Right lobe of liver (tissue), 6 donors: ENCODE results near the gene PICALM. TPM values are rescaled to one million over a fixed set of nuclear protein-coding genes. Genes with fewer than 3 reads are reported as not detected.

Experiments
- ATAC-seq, 4 donors: fragments of 200-7000 bp; cut with Tn5 transposase; one replicate each; pipeline ENCODE4 v1.9.1; 2020; ENCODE audit warnings: mild to moderate bottlenecking in 4 of 4, moderate library complexity in 4 of 4
- DNase-seq, 3 donors: peaks; one replicate each; pipeline ENCODE4 v3.0.0-alpha.2; 2020
- H3K27ac ChIP-seq, 3 donors: fragments of 200-600 bp; one replicate each; pipeline ENCODE4 v1.8.0; 2022
- H3K27me3 ChIP-seq, 2 donors: fragments of 200-600 bp; one replicate each; pipeline ENCODE4 v1.8.0; 2022
- H3K36me3 ChIP-seq, 4 donors: fragments of 200-600 bp; sonication (generic) in 1 of 4; one replicate each; pipeline versions ENCODE4 v1.5.1 to v1.8.0; 2017 to 2022; ENCODE audit warnings: control low read depth in 1 of 4
- H3K4me1 ChIP-seq, 4 donors: fragments of 200-600 bp; sonication (generic) in 1 of 4; one replicate each; pipeline versions ENCODE4 v1.5.1 to v1.8.0; 2017 to 2022; ENCODE audit warnings: control low read depth in 1 of 4
- H3K4me3 ChIP-seq, 3 donors: fragments of 200-600 bp; one replicate each; pipeline ENCODE4 v1.8.0; 2022
- H3K9me3 ChIP-seq, 4 donors: fragments of 200-600 bp; sonication (generic) in 1 of 4; one replicate each; pipeline versions ENCODE4 v1.5.1 to v1.8.0; 2017 to 2022; ENCODE audit warnings: control low read depth in 1 of 4
- POLR2A ChIP-seq: fragments of 450-650 bp; IDR thresholded peaks from one replicate; pipeline ENCODE4 v1.6.1; 2017; ENCODE audit warnings: antibody characterized with exemption, mild to moderate bottlenecking
- WGBS: methylation state at CpG from one replicate; pipeline ENCODE4 v1.1.6; 2018; ENCODE audit warnings: low coverage, low lambda C conversion rate; ENCODE audit not compliant: insufficient coverage; ENCODE audit errors: missing lambda C conversion rate; 5-methylcytosine and 5-hydroxymethylcytosine counted together
- intact Hi-C, 2 donors: fragments of 100-400 bp; cut with DNase I; formaldehyde crosslinking; loops; one replicate each; pipeline versions ENCODE4 v1.11.2 to v1.14.1; 2022
- total RNA-seq, 6 experiments: library from RNA; depleted of rRNA in 2 of 6; stranded (reverse); fragments of >200 nt in 2 of 6; fragmentation: NEBNext Ultra II Directional in 3 of 6; extraction: Animal tissue kit (Norgen Biotek cat#: 25700) in 3 of 6; gene quantifications; one replicate each; pipeline versions ENCODE4 v1.1.0 to v1.2.4, GENCODE V29; 2016 to 2023
- TF ChIP-seq, protein P1 (sequence below), 4 donors: fragments of 200-600 bp in 3 of 4; fragments of 450-650 bp in 1 of 4; IDR thresholded peaks; one replicate each; pipeline versions ENCODE4 v1.5.1 to v1.8.0; 2016 to 2022; ENCODE audit warnings: antibody characterized with exemption in 4 of 4, mild to moderate bottlenecking in 2 of 4
- donor health status: DM: no; HTN: yes; CAD: no.
- donor health status: DM: no; HTN: no; CAD: no.
- donor health status: DM: no; HTN: no; CAD: no.
- donor health status: DM: no; HTN: yes; CAD: no.
- donor health status: DM: no; HTN: yes; CAD: no.

The PICALM gene
- total RNA-seq, 6 experiments from 2014 or later, result 84.1 to 137 (median 97.6) TPM

DNA sequence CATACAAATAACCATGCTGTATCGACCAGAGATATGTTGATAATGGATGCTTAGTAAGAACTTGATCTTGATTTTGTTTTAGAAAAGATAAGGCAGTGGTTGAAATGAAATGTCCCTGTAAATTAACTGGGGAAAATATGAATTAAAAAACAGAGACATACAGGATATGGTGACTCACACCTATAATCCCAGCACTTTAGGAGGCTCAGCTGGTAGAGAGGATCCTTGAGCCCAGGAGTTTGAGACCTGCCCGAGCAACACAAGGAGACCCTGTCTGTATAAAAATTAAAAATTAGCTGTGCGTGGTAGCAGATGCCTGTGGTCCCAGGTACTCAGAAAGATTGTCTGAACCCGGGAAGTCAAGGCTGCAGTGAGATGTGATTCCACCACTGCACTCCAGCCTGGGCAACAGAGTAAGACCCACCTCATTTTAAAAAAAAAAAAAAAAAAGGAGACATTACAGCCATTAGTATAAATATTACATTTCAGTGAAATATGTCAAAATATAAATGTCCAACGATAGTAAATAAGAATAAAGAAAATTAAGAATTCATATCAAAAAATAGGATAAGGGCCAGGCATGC lies 4.6 kb downstream of the PICALM start:
- Histone ChIP-seq H3K9me3 (no peaks in the 10 kb centered on the region), H3K27ac (peak overlapping the region in 1 of 3 donors; percentile 20), H3K36me3 (no peaks in the 10 kb centered on the region), H3K4me3 (no peak overlapping the region), H3K4me1 (peaks cover 0 to 52% (median 16%) of the 10 kb centered on the region in 4 donors), H3K27me3 (no peaks in the 10 kb centered on the region)
- DNase-seq (no peak), ATAC-seq (no peak)
- intact Hi-C loops, result no loop called here
- TF ChIP-seq, protein P1, sequence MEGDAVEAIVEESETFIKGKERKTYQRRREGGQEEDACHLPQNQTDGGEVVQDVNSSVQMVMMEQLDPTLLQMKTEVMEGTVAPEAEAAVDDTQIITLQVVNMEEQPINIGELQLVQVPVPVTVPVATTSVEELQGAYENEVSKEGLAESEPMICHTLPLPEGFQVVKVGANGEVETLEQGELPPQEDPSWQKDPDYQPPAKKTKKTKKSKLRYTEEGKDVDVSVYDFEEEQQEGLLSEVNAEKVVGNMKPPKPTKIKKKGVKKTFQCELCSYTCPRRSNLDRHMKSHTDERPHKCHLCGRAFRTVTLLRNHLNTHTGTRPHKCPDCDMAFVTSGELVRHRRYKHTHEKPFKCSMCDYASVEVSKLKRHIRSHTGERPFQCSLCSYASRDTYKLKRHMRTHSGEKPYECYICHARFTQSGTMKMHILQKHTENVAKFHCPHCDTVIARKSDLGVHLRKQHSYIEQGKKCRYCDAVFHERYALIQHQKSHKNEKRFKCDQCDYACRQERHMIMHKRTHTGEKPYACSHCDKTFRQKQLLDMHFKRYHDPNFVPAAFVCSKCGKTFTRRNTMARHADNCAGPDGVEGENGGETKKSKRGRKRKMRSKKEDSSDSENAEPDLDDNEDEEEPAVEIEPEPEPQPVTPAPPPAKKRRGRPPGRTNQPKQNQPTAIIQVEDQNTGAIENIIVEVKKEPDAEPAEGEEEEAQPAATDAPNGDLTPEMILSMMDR (IDR thresholded peaks at IDR 0.05), result no peak
- no peak for TF ChIP-seq POLR2A
- 41% methylated on average over 5 of the region's 5 CpGs for WGBS

DNA sequence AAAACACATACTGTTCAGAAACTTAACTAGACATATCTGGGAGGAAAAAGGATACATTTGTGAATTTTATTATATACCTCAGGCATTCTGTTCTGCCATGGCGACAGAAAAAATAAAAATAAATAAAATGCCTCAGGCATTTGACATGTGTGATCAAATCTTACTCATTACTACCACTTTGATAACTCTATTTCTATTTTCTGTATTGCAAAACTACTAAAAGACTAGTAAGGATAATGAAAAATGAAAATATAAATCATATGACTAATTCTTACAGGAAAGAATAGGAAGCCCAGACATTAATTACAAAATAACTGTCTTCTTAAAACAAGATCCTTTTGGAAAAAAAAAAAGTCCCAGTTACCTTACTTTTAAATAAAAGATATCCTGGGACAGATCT lies 5.3 kb downstream of the PICALM start:
- peaks cover 0 to 52% (median 18%) of the 10 kb centered on the region in 4 donors for H3K4me1 ChIP-seq
- ATAC-seq (no peak), DNase-seq (no peak)
- intact Hi-C loops, result no loop called here
- no peaks in the 10 kb centered on the region for H3K27me3 ChIP-seq
- no peak overlapping the region for H3K27ac ChIP-seq
- 23% methylated on average over 1 of the region's 1 CpG for WGBS
- TF ChIP-seq, protein P1 (IDR thresholded peaks at IDR 0.05), result no peak
- no peak for TF ChIP-seq POLR2A
- no peaks in the 10 kb centered on the region for H3K36me3 ChIP-seq
- no peak overlapping the region for H3K4me3 ChIP-seq
- no peaks in the 10 kb centered on the region for H3K9me3 ChIP-seq

DNA sequence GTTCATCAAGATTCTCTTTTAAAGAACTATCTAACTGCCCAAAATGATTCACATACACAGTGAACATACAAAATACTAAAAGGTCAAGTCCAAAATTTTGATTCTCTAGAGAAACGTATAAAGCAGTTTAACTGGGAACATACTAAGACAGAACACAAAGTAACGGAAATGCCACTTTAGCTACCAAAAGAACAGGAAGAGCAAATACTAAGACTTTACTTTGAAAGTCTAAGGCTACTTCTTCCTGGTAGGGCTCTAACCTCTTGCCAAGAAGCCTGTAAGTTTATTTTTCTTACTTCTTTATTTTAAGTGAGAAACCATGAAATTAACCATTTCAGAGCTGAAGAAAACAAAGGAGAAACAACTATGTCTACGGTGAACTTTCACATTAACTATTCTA lies 6.2 kb downstream of the PICALM start:
- Histone ChIP-seq H3K9me3 (no peaks in the 10 kb centered on the region), H3K27ac (no peak overlapping the region), H3K4me3 (no peak overlapping the region), H3K4me1 (peaks cover 0 to 59% (median 18%) of the 10 kb centered on the region in 4 donors), H3K27me3 (no peaks in the 10 kb centered on the region), H3K36me3 (no peaks in the 10 kb centered on the region)
- WGBS, result 13% methylated on average over 3 of the region's 3 CpGs
- intact Hi-C loops, result no loop called here
- DNase-seq, result no peak
- ATAC-seq, result peak in 3 of 4 donors; percentile 13 to 37 (median 18)
- no peak for TF ChIP-seq POLR2A

DNA sequence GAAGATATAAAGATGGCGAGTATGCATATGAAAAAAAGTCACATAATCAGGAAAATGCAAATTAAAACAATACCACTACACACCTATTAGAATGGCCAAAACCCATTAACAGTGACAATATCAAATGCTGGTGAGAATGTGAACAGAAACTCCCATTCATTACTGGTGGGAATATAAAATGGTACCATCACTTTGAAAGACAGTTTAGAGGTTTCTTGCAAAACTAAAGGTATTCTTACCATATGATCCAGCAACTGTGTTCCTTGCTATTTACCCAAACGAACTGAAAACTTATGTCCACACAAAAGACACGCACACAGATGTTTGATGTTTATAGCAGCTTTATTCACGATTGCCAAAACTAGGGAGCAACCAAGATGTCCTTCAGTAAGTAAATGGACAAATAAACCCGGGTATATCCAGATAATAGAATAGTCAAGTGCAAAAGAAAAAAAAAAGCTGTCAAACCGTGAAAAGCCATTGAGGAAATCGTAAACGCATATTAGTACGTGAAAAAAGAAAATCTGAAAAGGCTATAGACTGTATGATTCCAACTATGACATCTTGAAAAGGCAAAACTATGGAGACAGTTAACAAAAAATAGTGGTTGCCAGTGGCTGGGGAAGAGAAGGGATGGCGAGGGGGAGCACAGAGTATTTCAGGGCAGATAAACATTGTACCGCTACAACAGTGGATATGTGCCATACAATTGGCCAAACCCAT lies 7.2 kb downstream of the PICALM start:
- no peak overlapping the region for H3K4me3 ChIP-seq
- H3K27ac ChIP-seq, result no peak overlapping the region
- peak in 1 of 4 donors; percentile 40 for ATAC-seq

DNA sequence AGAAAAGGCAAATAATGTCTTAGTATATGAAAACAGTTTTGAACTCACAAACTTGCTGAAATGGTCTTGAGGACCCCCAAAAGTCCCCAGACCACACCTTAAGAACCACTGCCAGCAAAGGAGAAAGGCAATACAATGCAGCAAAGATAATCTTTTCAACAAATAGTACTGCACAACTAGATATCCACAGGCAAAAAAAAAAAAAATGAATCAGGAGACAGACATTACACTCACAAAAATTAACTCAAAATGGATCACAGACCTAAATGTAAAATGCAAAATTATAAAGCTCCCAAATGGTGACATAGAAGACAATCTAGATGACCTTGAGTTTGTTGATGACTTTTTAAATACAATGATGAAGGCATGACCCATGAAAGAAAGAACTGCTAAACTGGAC lies 8.3 kb downstream of the PICALM start:
- H3K27me3 ChIP-seq, result no peaks in the 10 kb centered on the region
- intact Hi-C loops, result no loop called here
- no peaks in the 10 kb centered on the region for H3K36me3 ChIP-seq
- DNase-seq (no peak), ATAC-seq (no peak)
- H3K9me3 ChIP-seq, result no peaks in the 10 kb centered on the region
- TF ChIP-seq, protein P1 (IDR thresholded peaks at IDR 0.05), result no peak
- no peak for TF ChIP-seq POLR2A
- no peak overlapping the region for H3K4me3 ChIP-seq
- H3K27ac ChIP-seq, result no peak overlapping the region
- H3K4me1 ChIP-seq, result peaks cover 0 to 54% (median 17%) of the 10 kb centered on the region in 4 donors

More for the DNA sequence above, 7.2 kb downstream of the PICALM start:
- Histone ChIP-seq H3K27me3 (no peaks in the 10 kb centered on the region), H3K36me3 (no peaks in the 10 kb centered on the region), H3K9me3 (no peaks in the 10 kb centered on the region), H3K4me1 (peaks cover 0 to 59% (median 18%) of the 10 kb centered on the region in 4 donors)
- WGBS, result 59% methylated on average over 11 of the region's 11 CpGs
- no peak for DNase-seq
- TF ChIP-seq POLR2A, result no peak
- TF ChIP-seq, protein P1 (IDR thresholded peaks at IDR 0.05), result no peak
- intact Hi-C loops, result no loop called here
